ENCODE measurements around the gene NDOR1. TPM values are rescaled to one million over a fixed set of nuclear protein-coding genes. Genes with fewer than 3 reads are reported as not detected.
A peak's percentile ranks its signal among the peaks of the same experiment; 100 is the strongest.

The NDOR1 gene
- total RNA-seq, 4 donors from 2014 or later: 14.3 to 47.5 (median 22.0) TPM

DNA sequence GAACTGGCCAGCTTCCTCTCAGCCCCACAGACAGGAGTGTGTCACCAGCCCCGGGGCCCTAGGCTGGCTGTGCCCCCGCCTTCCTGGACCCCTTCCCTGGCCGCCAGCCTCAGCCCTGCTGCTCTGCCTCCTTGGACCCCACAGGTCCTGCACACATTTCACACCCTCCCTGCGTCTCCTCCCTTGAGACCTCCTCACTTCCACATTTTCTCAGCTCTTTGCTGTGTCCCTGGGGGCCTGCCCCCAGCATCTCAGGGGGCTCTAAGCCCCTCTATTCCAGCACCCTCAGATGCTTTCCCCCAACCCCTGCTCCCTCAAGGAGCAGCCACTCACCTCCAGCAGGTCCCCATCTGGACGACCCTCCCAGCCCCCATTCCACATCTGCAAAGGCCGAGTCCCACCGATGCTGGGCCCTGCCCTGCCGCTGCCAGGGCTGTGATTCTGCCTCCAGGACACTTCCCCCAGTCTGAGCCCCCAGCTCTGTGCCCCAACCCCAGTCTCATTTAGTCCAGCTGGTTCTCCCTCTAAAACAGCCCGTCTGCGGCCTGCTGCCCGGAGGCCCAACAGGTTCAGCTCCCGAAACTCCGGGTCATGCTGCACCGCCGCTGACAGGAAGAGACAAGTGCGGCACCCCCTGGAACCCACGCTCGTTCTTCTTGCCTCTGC is 29.4 kb downstream of the NDOR1 start:
- in situ Hi-C loops (cut with MboI; ENCODE audit: low pct_ligation_motif_present in 1 of 4, low pct_unique_long_range_greater_than_20kb in 1 of 4, low sequenced_read_pairs in 3 of 4): loop anchor here in 1 of 4 donors (10.0 kb wide), 1 partner anchor 110 kb away; no protein-coding TSS in a partner anchor
- peaks cover 37 to 57% (median 45%) of the 10 kb centered on the region in 4 donors for H3K4me1 ChIP-seq
- H3K27me3 ChIP-seq: peaks cover 52% of the 10 kb centered on the region
- DNase-seq: no peak
- no peak overlapping the region for H3K4me3 ChIP-seq
- H3K9me3 ChIP-seq: no peaks in the 10 kb centered on the region
- H3K36me3 ChIP-seq: no peaks in the 10 kb centered on the region
- 66 to 80% methylated on average over 2 to 17 of the region's 18 CpGs for WGBS, 2 donors (ENCODE audit: low coverage in 1 of 2)
- no peak overlapping the region for H3K27ac ChIP-seq
- TF ChIP-seq POLR2AphosphoS5 (IDR thresholded peaks at IDR 0.05) (no peak), POLR2A (IDR thresholded peaks at IDR 0.05) (no peak), EP300 (IDR thresholded peaks at IDR 0.05; ENCODE audit: low read depth) (no peak)
- TF ChIP-seq, protein P1, sequence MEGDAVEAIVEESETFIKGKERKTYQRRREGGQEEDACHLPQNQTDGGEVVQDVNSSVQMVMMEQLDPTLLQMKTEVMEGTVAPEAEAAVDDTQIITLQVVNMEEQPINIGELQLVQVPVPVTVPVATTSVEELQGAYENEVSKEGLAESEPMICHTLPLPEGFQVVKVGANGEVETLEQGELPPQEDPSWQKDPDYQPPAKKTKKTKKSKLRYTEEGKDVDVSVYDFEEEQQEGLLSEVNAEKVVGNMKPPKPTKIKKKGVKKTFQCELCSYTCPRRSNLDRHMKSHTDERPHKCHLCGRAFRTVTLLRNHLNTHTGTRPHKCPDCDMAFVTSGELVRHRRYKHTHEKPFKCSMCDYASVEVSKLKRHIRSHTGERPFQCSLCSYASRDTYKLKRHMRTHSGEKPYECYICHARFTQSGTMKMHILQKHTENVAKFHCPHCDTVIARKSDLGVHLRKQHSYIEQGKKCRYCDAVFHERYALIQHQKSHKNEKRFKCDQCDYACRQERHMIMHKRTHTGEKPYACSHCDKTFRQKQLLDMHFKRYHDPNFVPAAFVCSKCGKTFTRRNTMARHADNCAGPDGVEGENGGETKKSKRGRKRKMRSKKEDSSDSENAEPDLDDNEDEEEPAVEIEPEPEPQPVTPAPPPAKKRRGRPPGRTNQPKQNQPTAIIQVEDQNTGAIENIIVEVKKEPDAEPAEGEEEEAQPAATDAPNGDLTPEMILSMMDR (IDR thresholded peaks at IDR 0.05): no peak
- intact Hi-C loops (cut with DNase I; ENCODE audit: low total_unique reads): no loop called here

DNA sequence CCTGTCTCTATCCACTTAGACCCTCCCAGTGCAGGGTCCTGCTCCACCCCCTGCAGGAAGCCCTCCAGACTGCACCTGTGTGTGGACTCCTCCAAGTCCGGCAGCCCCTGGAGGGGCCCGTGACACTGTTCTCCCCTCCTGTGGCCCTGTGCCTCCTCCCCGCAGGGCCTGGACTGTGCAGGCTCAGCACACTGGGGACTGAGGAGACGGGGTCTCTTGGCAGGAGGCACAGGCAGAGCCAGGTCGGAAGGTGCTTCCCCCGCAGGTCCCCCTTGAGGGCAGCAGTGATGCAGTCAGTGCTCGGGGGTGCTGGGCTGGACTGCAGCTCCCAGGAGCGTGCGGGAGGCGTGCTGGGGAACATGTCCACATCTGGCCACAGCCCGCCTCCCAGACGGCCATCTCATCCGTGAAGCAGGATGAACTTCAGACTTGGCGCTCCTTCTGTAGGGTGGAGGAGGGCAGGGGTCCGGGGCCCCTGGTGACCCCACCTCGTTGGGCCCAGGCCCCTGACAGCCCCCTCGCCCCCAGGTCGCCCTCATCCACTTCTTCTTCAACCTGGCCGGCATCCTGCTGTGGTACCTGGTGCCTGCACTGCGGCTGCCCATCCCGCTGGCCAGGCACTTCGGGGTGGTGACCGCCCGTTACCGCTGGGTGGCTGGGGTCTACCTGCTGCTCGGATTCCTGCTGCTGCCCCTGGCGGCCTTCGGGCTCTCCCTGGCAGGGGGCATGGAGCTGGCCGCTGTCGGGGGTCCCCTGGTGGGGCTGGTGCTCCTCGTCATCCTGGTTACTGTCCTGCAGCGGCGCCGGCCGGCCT is 30.1 kb downstream of the NDOR1 start:
- no peaks in the 10 kb centered on the region for H3K9me3 ChIP-seq
- TF ChIP-seq EP300 (IDR thresholded peaks at IDR 0.05; ENCODE audit: low read depth) (no peak), POLR2AphosphoS5 (IDR thresholded peaks at IDR 0.05) (no peak), POLR2A (IDR thresholded peaks at IDR 0.05) (no peak)
- TF ChIP-seq, protein P1 (IDR thresholded peaks at IDR 0.05): no peak
- H3K36me3 ChIP-seq: no peaks in the 10 kb centered on the region
- intact Hi-C loops (cut with DNase I; ENCODE audit: low total_unique reads): no loop called here
- DNase-seq: no peak
- in situ Hi-C loops (cut with MboI; ENCODE audit: low pct_ligation_motif_present in 1 of 4, low pct_unique_long_range_greater_than_20kb in 1 of 4, low sequenced_read_pairs in 3 of 4): loop anchor here in 1 of 4 donors (10.0 kb wide), 1 partner anchor 111 kb away; no protein-coding TSS in a partner anchor
- peak overlapping the region in 1 of 4 donors; percentile 26 for H3K4me3 ChIP-seq
- 61% methylated on average over 15 of the region's 35 CpGs; no CpG with 5 or more reads in 1 of the 2 donors for WGBS, 2 donors (ENCODE audit: low coverage in 1 of 2)
- peaks cover 44% of the 10 kb centered on the region for H3K27me3 ChIP-seq
- H3K4me1 ChIP-seq: peaks cover 34 to 52% (median 44%) of the 10 kb centered on the region in 4 donors
- no peak overlapping the region for H3K27ac ChIP-seq

DNA sequence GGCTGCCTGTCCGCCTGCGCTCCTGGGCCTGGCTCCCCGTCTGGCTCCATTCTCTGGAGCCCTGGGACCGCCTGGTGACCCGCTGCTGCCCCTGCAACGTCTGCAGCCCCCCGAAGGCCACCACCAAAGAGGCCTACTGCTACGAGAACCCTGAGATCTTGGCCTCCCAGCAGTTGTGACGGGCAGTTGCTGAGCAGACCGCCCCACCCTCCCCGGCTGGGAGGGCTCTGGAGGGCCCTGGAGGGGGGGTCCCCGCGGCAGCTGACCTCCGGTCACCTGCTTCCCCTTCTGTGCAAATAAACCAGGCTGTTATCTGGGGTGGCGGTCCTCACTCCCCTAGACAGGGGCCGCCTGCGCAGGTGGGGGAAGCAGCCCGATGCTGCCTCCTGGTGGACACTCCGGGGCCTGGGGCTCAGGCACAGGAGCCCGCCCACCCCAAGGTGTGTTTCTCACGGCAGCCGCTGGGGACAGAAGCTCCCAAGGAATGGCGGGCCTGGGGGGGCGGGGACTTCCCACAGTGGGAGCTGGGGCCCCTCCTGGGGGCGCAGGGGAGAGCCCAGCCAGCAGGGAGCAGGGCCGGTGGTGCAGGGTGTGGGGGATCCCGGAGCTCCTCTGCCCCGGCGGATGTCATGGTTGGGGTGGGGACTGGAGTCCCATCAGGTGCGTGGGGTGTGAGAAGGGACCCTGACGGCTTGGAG is 30.9 kb downstream of the NDOR1 start:
- Histone ChIP-seq H3K9me3 (no peaks in the 10 kb centered on the region), H3K4me1 (peaks cover 34 to 52% (median 44%) of the 10 kb centered on the region in 4 donors), H3K27ac (peak overlapping the region in 3 of 4 donors; percentile 99 to 100 (median 99)), H3K36me3 (no peaks in the 10 kb centered on the region), H3K4me3 (peak overlapping the region in 1 of 4 donors; percentile 26), H3K27me3 (peaks cover 37% of the 10 kb centered on the region)
- in situ Hi-C loops (cut with MboI; ENCODE audit: low pct_ligation_motif_present in 1 of 4, low pct_unique_long_range_greater_than_20kb in 1 of 4, low sequenced_read_pairs in 3 of 4): loop anchor here in 1 of 4 donors (10.0 kb wide), 1 partner anchor 112 kb away; no protein-coding TSS in a partner anchor
- DNase-seq: peak; percentile 93
- TF ChIP-seq POLR2A (IDR thresholded peaks at IDR 0.05) (no peak), EP300 (IDR thresholded peaks at IDR 0.05; ENCODE audit: low read depth) (no peak), POLR2AphosphoS5 (IDR thresholded peaks at IDR 0.05) (no peak)
- TF ChIP-seq, protein P1 (IDR thresholded peaks at IDR 0.05): peak; percentile 99 to 100 (median 100)
- whole genome bisulfite sequencing, 2 donors (ENCODE audit: low coverage in 1 of 2): 6% methylated on average over 23 of the region's 31 CpGs; no CpG with 5 or more reads in 1 of the 2 donors
- intact Hi-C loops (cut with DNase I; ENCODE audit: low total_unique reads): no loop called here

Data from transverse colon (tissue), 4 donors.